K562 (cell line): ENCODE data around the gene CUTA. TPM values are rescaled to one million over a fixed set of nuclear protein-coding genes. Genes with fewer than 3 reads are reported as not detected.
A peak's percentile ranks its signal among the peaks of the same experiment; 100 is the strongest.

ENCODE experiments used
- ATAC-seq: fragments of 200-7000 bp; cut with Tn5 transposase; 3 replicates; pipeline ENCODE4 v1.9.1; 2020; ENCODE audit warnings: moderate library complexity
- BruUV-seq: library from RNA; stranded (reverse); fragments of 400-500 nt; replicated peaks from 2 replicates; lab custom pipeline; 2021; lab: Mats Ljungman, UMichigan
- CTCF ChIA-PET: fragments of 300-600 bp; formaldehyde crosslinking; extraction: SDS; loops from one replicate; lab custom pipeline; 2021; ENCODE audit warnings: low intra/inter-chr PET ratio; lab: Yijun Ruan, JAX
- POLR2A ChIA-PET: fragments of 300-600, 350-650 bp; sonication (Branson Sonifier 250); formaldehyde crosslinking; extraction: SDS; loops from one replicate; lab custom pipeline; 2021; ENCODE audit warnings: antibody characterized with exemption, inconsistent platforms; lab: Yijun Ruan, JAX
- DNase-seq, 4 experiments: peaks; one replicate each; pipeline versions ENCODE4 v3.0.0 to v3.0.0-alpha.2; 2011 to 2018; ENCODE audit warnings: low spot score in 3 of 4, mixed read lengths in 3 of 4; ENCODE audit errors: extremely low read depth in 1 of 4
- FAIRE-seq: peaks from 2 replicates; lab custom pipeline; 2011; peaks lifted over from hg19 to GRCh38; lab: Jason Lieb, UNC
- H2AFZ ChIP-seq: 2 replicates; pipeline ENCODE4 v1.6.0; 2011; ENCODE audit warnings: low read depth, low read length, control low read depth, inconsistent platforms
- H3K27ac ChIP-seq: fragments of 200-600 bp; 3 replicates; pipeline ENCODE4 v1.8.0; 2011; ENCODE audit warnings: low read depth, mild to moderate bottlenecking, control low read depth, inconsistent platforms, low read length, moderate library complexity, mixed read lengths; ENCODE audit errors: extremely low read depth
- H3K27me3 ChIP-seq, 2 experiments: fragments of 300-600 bp in 1 of 2; 2 replicates in 1 of 2; 3 replicates in 1 of 2; pipeline versions ENCODE4 v1.6.0 to v1.8.0; 2011; ENCODE audit warnings: inconsistent platforms in 2 of 2, low read length in 2 of 2, mild to moderate bottlenecking in 1 of 2, mixed read lengths in 1 of 2, moderate library complexity in 1 of 2; ENCODE audit not compliant: control insufficient read depth in 2 of 2, insufficient read depth in 2 of 2
- H3K36me3 ChIP-seq: fragments of 300-600 bp; 3 replicates; pipeline ENCODE4 v1.8.0; 2011; ENCODE audit warnings: mild to moderate bottlenecking, low read length, inconsistent platforms; ENCODE audit not compliant: control insufficient read depth, insufficient read depth
- H3K4me1 ChIP-seq, 2 experiments: fragments of 200-600 bp in 1 of 2; replicated peaks in 1 of 2; 2 replicates in 1 of 2; 3 replicates in 1 of 2; pipeline versions ENCODE4 v1.5.1 to v1.8.0; 2011; ENCODE audit warnings: inconsistent platforms in 2 of 2, low read length in 2 of 2, mild to moderate bottlenecking in 1 of 2, mixed read lengths in 1 of 2, moderate library complexity in 1 of 2; ENCODE audit not compliant: control insufficient read depth in 2 of 2, insufficient read depth in 2 of 2
- H3K4me2 ChIP-seq: 2 replicates; pipeline ENCODE4 v1.6.1; 2011; ENCODE audit warnings: low read length, control low read depth, inconsistent platforms, mixed read lengths; ENCODE audit not compliant: insufficient read depth
- H3K4me3 ChIP-seq: fragments of 200-600 bp; sonication (generic), shearing (Covaris generic); 2 replicates; pipeline ENCODE4 v1.5.1; 2016; ENCODE audit warnings: control low read depth, inconsistent platforms
- H3K79me2 ChIP-seq: fragments of 200-600 bp; 3 replicates; pipeline ENCODE4 v1.8.0; 2011; ENCODE audit warnings: low read length, inconsistent platforms; ENCODE audit not compliant: control insufficient read depth, insufficient read depth
- H3K9ac ChIP-seq, 2 experiments: 2 replicates each; pipeline versions ENCODE4 v1.6.0 to v1.6.1; 2011; ENCODE audit warnings: low read depth in 2 of 2, low read length in 2 of 2, control low read depth in 1 of 2, inconsistent platforms in 1 of 2, mild to moderate bottlenecking in 1 of 2, mixed read lengths in 1 of 2; ENCODE audit not compliant: insufficient read depth in 1 of 2
- H3K9me1 ChIP-seq: one replicate; pipeline ENCODE4 v1.6.0; 2011; ENCODE audit warnings: inconsistent platforms, mild to moderate bottlenecking, low read length, moderate library complexity; ENCODE audit not compliant: control insufficient read depth, insufficient read depth
- H3K9me3 ChIP-seq: replicated peaks from 2 replicates; pipeline ENCODE4 v1.5.1; 2011; ENCODE audit warnings: low read depth, low read length, inconsistent platforms; ENCODE audit not compliant: control insufficient read depth, insufficient read depth
- H4K20me1 ChIP-seq: replicated peaks from 2 replicates; pipeline ENCODE4 v1.6.1; 2011; ENCODE audit warnings: low read length, inconsistent platforms, mixed read lengths; ENCODE audit not compliant: control insufficient read depth, insufficient read depth
- ETV6 ChIP-seq, 3 experiments: fragments of 150-350 bp in 1 of 3; sonication (generic) in 1 of 3; formaldehyde crosslinking in 1 of 3; IDR thresholded peaks; 2 replicates each; pipeline versions ENCODE4 v1.6.1 to v1.8.0; 2014 to 2022; ENCODE audit warnings: borderline replicate concordance in 2 of 3, low read depth in 2 of 3, antibody characterized with exemption in 1 of 3, low read length in 1 of 3, mild to moderate bottlenecking in 1 of 3, missing genetic modification reagents in 1 of 3
- HDAC1 ChIP-seq, 2 experiments: fragments of 450-650 bp; IDR thresholded peaks; 2 replicates each; pipeline ENCODE4 v1.6.1; 2016 to 2017; ENCODE audit warnings: inconsistent platforms in 1 of 2, mild to moderate bottlenecking in 1 of 2, moderate library complexity in 1 of 2
- MEF2A ChIP-seq: IDR thresholded peaks from 2 replicates; pipeline ENCODE4 v1.6.1; 2011; ENCODE audit warnings: low read depth, mild to moderate bottlenecking, low read length, moderate library complexity; ENCODE audit not compliant: control insufficient read depth
- NRF1 ChIP-seq, 2 experiments: fragments of 450-650 bp; IDR thresholded peaks in 1 of 2; conservative IDR thresholded peaks in 1 of 2; 2 replicates each; pipeline ENCODE4 v1.6.1; 2014; ENCODE audit warnings: mild to moderate bottlenecking in 2 of 2
- RBBP5 ChIP-seq: fragments of 200-600 bp; sonication (generic); IDR thresholded peaks from 2 replicates; pipeline ENCODE4 v1.6.1; 2012; ENCODE audit warnings: borderline replicate concordance, mild to moderate bottlenecking, low read length, control low read depth, inconsistent platforms; ENCODE audit not compliant: insufficient read depth, poor library complexity, severe bottlenecking
- TCF15 ChIP-seq: fragments of 250-450 bp; sonication (Bioruptor Pico); IDR thresholded peaks from 2 replicates; pipeline ENCODE4 v1.8.0; 2022; ENCODE audit warnings: moderate library complexity, mild to moderate bottlenecking, inconsistent platforms
- ZNF717 ChIP-seq: fragments of 250-450 bp; sonication (Bioruptor Pico); IDR thresholded peaks from 2 replicates; pipeline ENCODE4 v1.5.0; 2021
- WGBS: fragments of 100-300 bp; shearing (Covaris generic); methylation state at CpG from one replicate; pipeline ENCODE4 v1.1.6; 2016; ENCODE audit warnings: low coverage, mixed read lengths; ENCODE audit not compliant: insufficient coverage; ENCODE audit errors: missing lambda C conversion rate; 5-methylcytosine and 5-hydroxymethylcytosine counted together
- in situ Hi-C: fragments of 300-500 bp; cut with MboI; formaldehyde crosslinking; loops from 4 replicates; pipeline ENCODE4 v1.15.0; 2018; ENCODE audit warnings: inconsistent platforms, mixed read lengths
- intact Hi-C: fragments of 100-400 bp; cut with micrococcal nuclease; formaldehyde crosslinking; loops from 2 replicates; pipeline ENCODE4 v1.14.2; 2022
- polyA plus RNA-seq, 8 experiments: library from polyadenylated mRNA; depleted of rRNA in 4 of 8; stranded (reverse) in 5 of 8; unstranded in 3 of 8; fragments of >200 nt; fragmentation: Nextera tagmentation in 2 of 8; fragmentation: Illumina TruSeq in 1 of 8; extraction: Ambion mirVana in 2 of 8; extraction: Trizol in 1 of 8; gene quantifications; 2 replicates each; pipeline versions ENCODE4 v1.2.1 to v1.2.3, GENCODE V29; 2011 to 2014; ENCODE audit warnings: inconsistent platforms in 1 of 8, missing spikeins in 1 of 8
- total RNA-seq, 7 experiments: library from RNA; depleted of rRNA in 6 of 7; stranded (reverse); fragments of >200 nt in 6 of 7; fragmentation: Illumina TruSeq in 2 of 7; extraction: Trizol in 2 of 7; gene quantifications; 2 replicates each; pipeline versions ENCODE4 v1.2.1 to v1.2.3, GENCODE V29; 2011 to 2021; ENCODE audit warnings: low replicate concordance in 1 of 7

CUTA gene
- total and polyA plus RNA-seq, 9 of the 15 experiments (the other 6 are each of a cell fraction or from before 2014, with no cell fraction given): 166 to 682 (median 310) TPM

- TF ChIP-seq RBBP5 (no peak), TCF15 (CRISPR knock-in tag) (no peak), ZNF717 (CRISPR knock-in tag) (no peak), ETV6 (IDR thresholded peaks at IDR 0.05; ENCODE audit: borderline replicate concordance in 1 of 2, low read depth in 2 of 2, low read length in 1 of 2) (no peak), ETV6 (CRISPR knock-in tag; IDR thresholded peaks at IDR 0.05; ENCODE audit: borderline replicate concordance) (no peak), MEF2A (peak; percentile 65; the same call in 1 of the 2 replicates)
Observed at GRCh38 chr6:33433544-33434191, 15.8 kb upstream of the CUTA start (continued).

- no peaks in the 10 kb centered on the region for H3K27me3 ChIP-seq
- POLR2A ChIA-PET: interaction anchor here (0.6 to 1.3 kb wide), 2 partner anchors 11 to 263 kb away, joined by 3 read pairs; no protein-coding TSS in a partner anchor
- intact Hi-C loops: no loop called here
Observed at GRCh38 chr6:33433001-33433543, 15.2 kb upstream of the CUTA start.

More at GRCh38 chr6:33433001-33433543, 15.2 kb upstream of the CUTA start:
- no peak overlapping the region for H3K27ac ChIP-seq
- no peaks in the 10 kb centered on the region for H3K9me3 ChIP-seq
- peaks cover 31% of the 10 kb centered on the region for H3K79me2 ChIP-seq
- CTCF ChIA-PET: no interaction called here
- no peak for TF ChIP-seq NRF1 (conservative IDR thresholded peaks at IDR 0.05 in 1 of 2, IDR thresholded peaks at IDR 0.05 in 1 of 2)
- TF ChIP-seq HDAC1 (IDR thresholded peaks at IDR 0.05): peak in 1 of 2 experiments; percentile 50; a peak in 1 of 4 replicates
- no peak for DNase-seq
- H2AFZ ChIP-seq: no peak overlapping the region
- in situ Hi-C loops: no loop called here
- H3K4me2 ChIP-seq: no peak overlapping the region
- peaks cover 35 to 46% of the 10 kb centered on the region in 2 experiments for H3K4me1 ChIP-seq
- no peaks in the 10 kb centered on the region for H3K9me1 ChIP-seq
- no peaks in the 10 kb centered on the region; the same call in 1 of the 2 replicates for H4K20me1 ChIP-seq
- H3K9ac ChIP-seq: peak overlapping the region in 1 of 2 experiments; percentile 69; a peak in 1 of 4 replicates
- no peak overlapping the region for H3K4me3 ChIP-seq
- FAIRE-seq: no peak
- WGBS: 70% methylated on average over 1 of the region's 1 CpG
- no peak for ATAC-seq
- H3K36me3 ChIP-seq: peaks cover 27% of the 10 kb centered on the region; the same call in 2 of the 3 replicates
- no TSS peak for BruUV-seq
